T-helper 9 cell (primary cell): Measurements from ENCODE around the gene ROCK2.
"Not testable (repeated sequence)": the region's sequence is repeated elsewhere in the genome, so short reads cannot be mapped to it uniquely, and the experiment has no call there.

Source experiments
- DNase-seq: peaks from one replicate; pipeline ENCODE4 v3.0.0-alpha.2; 2020

Gene ROCK2

DNA sequence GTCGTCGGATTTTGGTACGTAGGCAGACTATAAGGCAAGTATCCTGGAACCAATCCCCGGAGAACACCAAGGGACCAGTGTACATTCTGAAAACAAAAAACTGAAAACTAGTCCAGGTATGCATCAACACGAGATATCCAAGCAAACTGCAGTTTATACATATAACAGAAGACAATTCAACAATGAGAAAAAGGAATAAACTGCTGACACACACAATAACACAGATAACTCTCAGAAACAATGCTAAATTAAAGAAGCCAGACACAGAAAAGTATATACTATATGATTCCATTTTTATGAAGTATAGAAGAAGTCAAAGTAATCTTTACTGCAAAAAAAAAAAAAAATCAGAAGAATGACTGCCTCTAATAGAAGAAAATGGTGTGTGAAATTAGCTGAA is 5.9 kb downstream of the ROCK2 start:
- no peak for DNase-seq

GRCh38 chr2:11337909-11338308 is 6.5 kb downstream of the ROCK2 start:
- DNase-seq = no peak

GRCh38 chr2:11336189-11336588 is 8.2 kb downstream of the ROCK2 start:
- no peak for DNase-seq

DNA sequence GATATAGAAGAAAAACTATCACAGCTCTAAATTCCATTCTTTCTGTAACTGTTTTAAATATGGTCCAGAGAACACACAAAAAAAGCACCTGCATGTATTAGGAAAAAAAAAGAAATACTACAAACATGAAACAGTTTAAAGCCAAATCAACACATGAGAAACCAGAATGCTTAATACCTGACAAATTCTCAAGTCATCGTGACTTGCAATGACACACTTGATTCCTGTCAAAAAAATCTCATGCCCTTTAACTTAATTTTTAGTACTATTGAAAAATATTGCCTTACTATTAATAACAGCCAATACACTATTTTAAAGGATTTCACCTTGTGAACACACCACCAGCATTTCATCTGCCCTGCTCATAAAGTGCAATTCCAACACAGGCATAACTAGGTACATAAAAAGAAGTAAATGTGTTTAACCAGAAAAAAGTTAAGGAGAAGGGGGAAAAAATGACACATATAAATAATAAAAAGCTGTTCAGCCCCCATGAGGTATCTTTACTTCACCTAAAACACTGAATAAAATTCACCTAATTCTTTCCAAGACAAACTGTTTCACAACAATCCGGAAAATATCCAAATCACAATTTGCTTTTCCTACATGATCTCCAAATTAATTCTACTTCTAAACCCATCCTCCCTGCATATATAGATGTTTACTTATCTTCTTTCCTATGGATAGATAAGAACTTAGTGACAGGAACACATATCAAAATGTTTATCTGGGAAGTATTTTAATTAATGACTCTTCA is 10.8 kb downstream of the ROCK2 start:
- no peak for DNase-seq

GRCh38 chr2:11332596-11332995 is 11.8 kb downstream of the ROCK2 start:
- DNase-seq = no peak

GRCh38 chr2:11330457-11331142 is 13.8 kb downstream of the ROCK2 start:
- DNase-seq = no peak

DNA sequence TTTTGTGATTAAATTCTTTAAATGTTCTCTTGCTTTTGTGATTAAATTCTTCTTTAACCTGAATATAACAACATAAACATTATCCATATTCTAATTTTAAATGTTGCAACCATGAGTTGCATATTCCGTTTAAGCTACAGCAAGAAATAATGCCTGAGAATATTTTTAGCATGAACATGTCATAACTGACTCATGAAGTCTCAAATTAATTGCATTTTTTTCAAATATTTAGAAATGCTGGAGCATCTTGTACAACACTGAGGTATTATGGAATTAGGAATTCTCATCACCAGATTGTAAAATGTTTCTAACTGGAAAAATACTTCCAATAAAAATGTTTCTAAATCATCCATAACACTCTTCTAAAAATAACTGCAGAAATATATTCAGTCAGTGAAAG is 14.7 kb downstream of the ROCK2 start:
- DNase-seq = no peak

DNA sequence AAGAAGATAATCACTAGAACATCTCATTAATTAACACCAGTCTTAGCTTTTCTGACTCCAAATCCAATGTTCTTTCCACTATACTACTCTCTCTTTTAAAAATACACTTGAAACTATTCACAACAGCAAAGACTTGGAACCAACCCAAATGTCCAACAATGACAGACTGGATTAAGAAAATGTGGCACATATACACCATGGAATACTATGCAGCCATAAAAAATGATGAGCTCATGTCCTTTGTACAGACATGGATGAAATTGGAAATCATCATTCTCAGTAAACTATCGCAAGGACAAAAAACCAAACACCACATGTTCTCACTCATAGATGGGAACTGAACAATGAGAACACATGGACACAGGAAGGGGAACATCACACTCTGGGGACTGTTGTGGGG is 15.9 kb downstream of the ROCK2 start:
- DNase-seq = not testable (repeated sequence)

DNA sequence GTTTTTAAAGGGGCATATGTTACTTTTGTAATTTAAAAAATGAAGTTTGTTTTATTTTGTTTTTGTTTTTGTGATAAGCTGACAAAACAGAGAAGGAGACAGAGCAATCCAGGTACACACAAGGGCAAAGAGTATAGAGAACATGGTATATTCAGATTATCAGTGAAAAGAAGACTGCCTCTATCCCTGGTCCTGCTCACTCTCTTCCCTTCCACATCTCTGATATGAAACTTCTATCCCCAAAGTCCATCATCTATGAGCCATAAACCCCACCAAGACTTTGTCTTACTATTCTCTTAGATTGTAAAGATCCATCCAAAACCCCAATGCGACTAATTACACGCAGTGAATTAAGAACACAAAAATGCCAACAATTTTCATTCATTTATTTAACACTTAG is 16.6 kb downstream of the ROCK2 start:
- no peak for DNase-seq

GRCh38 chr2:11326677-11327211 is 17.7 kb downstream of the ROCK2 start:
- DNase-seq = no peak

GRCh38 chr2:11325961-11326676 is 18.3 kb downstream of the ROCK2 start:
- no peak for DNase-seq

DNA sequence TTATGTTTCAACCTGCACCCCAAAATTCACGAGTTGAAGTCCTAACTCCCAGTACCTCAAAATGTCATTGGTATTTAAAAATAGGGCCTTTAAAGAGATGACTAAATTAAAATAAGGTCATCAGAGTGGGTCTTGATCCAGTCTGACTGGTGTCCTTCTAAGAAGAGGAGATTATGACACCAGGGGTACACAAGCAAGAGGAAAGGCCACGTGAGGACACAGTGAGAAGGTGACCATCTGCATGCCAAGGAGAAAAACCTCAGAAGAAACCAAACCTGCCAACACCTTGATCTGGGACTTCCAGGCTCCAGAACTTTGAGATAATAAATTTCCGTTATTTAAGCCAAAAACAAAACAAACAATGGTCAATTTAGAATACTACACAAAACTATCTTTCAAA is 22.6 kb downstream of the ROCK2 start:
- DNase-seq = no peak

- DNase-seq = no peak
Measured at GRCh38 chr2:11320698-11321492, 23.5 kb downstream of the ROCK2 start.

DNA sequence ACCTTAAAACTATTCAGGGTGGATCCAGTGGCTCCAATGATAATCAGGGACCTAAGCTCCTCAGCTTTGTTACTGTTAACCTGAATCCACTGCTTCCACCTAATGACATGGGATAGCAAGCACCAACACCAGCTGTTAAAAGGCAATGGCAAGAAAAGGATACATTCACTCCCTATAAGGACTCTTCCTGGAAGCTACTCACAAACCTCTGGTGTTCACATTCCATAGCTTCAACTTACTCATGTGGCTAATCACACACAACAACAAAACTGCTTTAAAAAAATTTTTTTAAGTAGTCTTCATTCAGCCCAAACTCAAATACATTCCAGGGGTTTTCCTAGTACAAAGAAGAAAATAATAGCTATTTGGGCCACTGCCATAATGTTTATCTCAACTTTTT is 24.5 kb downstream of the ROCK2 start:
- DNase-seq = no peak

DNA sequence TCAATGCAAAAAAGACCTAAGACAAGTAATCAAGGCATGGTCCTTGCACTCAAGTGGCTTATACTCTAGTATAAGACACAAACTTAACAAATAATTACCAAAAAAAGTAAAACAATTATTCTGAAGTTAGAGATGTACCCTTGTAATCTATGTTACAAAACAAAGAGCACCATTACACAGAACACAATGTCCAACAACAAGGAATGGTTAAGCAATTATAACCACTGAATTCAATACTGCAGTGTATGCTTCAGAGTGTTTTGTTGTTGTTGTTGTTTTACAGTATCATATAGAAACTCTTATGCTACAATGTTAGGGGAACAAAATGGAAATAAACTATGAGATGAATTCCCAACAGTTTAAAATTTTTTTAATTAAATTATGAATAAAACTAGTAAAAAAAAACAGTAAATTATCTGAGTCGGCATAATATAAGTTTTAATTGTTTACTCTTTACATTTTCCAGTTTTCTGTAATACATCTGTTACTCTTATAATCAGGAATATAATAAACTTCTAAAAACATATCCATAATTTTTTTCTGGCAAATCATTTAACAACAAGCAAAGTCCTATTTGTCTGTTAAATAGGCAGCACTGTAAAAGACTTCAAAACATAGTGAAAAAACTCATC is 29.2 kb downstream of the ROCK2 start:
- DNase-seq = no peak

GRCh38 chr2:11314487-11314886 is 29.9 kb downstream of the ROCK2 start:
- DNase-seq = no peak

GRCh38 chr2:11312770-11313471 is 31.5 kb downstream of the ROCK2 start:
- no peak for DNase-seq

GRCh38 chr2:11311543-11311942 is 32.9 kb downstream of the ROCK2 start:
- no peak for DNase-seq

- no peak for DNase-seq
Measured at GRCh38 chr2:11310212-11310611, 34.2 kb downstream of the ROCK2 start.

GRCh38 chr2:11309706-11310105 is 34.7 kb downstream of the ROCK2 start:
- DNase-seq = no peak

- no peak for DNase-seq
Measured at GRCh38 chr2:11307764-11308415, 36.5 kb downstream of the ROCK2 start.
